ENCODE measurements around the gene PAEP. TPM values are rescaled to one million over a fixed set of nuclear protein-coding genes. Genes with fewer than 3 reads are reported as not detected.
"Not testable (repeated sequence)": the region's sequence is repeated elsewhere in the genome, so short reads cannot be mapped to it uniquely, and the experiment has no call there.

The PAEP gene
- not detected for total RNA-seq

DNA sequence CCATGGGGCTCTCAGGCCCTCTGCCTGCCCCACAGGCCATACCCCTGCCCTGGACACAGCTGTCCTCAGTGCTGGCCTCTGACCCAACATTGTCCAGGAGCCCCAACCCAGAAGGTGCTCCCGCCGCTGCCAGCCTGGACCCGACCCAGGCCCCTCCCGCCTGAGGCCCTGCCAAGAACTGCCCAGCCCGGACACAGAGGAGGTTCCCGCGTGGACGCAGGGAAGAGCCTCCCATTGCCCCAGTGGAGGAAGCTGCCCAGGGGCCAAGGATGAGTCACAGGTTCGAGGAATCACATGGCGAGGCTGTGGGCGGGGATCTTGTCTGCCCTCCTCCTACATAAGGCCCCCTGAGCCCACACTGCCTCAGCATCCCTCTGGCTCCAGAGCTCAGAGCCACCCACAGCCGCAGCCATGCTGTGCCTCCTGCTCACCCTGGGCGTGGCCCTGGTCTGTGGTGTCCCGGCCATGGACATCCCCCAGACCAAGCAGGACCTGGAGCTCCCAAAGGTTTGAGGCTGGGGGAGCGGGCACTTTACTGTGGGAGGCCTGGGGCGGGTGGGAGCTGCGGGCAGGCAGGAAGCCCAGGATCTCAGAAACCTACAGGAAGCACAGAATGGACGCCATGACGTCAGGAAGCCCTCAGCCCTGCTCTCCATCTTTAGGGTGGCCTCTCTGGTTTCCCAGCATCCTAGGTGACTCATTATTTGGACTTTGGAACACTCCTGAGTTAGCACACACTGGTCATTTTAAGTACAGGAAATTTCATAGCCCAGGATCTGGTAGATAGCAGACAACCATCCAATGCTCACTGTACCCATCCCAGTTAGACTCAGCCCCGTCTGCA is at the start of gene PAEP:
Gene PAEP, plus strand, starts transcription at position 366 of the 844 bp plus-strand sequence.
- Mint-ChIP-seq H3K36me3 (no peaks in the 10 kb centered on the region), H3K27ac (no peak within 1 kb of the TSS), H3K9me3 (no peaks in the 10 kb centered on the region)
- DNase-seq (ENCODE audit: low spot score in 2 of 2) (no peak), ATAC-seq (no peak)

- ATAC-seq: no peak
- Mint-ChIP-seq H3K27ac (no peak overlapping the region), H3K36me3 (peaks cover 11 to 19% of the 10 kb centered on the region in 2 donors), H3K9me3 (peaks cover 17% of the 10 kb centered on the region in 2 donors)
- DNase-seq (ENCODE audit: low spot score in 2 of 2): no peak
Measured at GRCh38 chr9:135512241-135512603, 49.3 kb upstream of the PAEP start.

DNA sequence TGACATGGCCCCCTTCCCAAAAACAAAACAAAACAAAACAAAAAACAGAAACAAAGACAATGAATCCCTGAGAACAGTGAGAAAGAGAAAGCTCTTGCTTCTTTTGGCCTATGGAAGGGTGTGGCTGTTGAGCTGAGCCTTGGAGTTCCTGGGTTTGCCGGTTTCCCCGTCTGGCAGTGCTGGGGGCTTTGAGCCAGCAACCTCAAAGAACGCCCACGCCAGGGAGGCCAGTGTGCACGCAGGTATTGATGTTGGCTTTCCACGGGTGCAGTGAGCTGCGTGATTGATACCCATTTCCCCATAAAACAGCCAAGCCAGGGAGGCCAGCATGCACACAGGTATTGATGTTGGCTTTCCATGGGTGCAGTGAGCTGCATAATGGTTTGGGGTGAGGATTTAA is 48.7 kb upstream of the PAEP start:
- Mint-ChIP-seq H3K9me3 (peaks cover 15 to 16% of the 10 kb centered on the region in 2 donors), H3K27ac (no peak overlapping the region), H3K36me3 (peaks cover 11 to 16% of the 10 kb centered on the region in 2 donors)
- DNase-seq (ENCODE audit: low spot score in 2 of 2) (no peak), ATAC-seq (no peak)

GRCh38 chr9:135513351-135513846 is 48.2 kb upstream of the PAEP start:
- H3K36me3 Mint-ChIP-seq: peaks cover 11% of the 10 kb centered on the region in 2 donors
- peaks cover 10 to 11% of the 10 kb centered on the region in 2 donors for H3K9me3 Mint-ChIP-seq
- no peak overlapping the region for H3K27ac Mint-ChIP-seq
- no peak for ATAC-seq
- DNase-seq (ENCODE audit: low spot score in 2 of 2): peak in 1 of 2 donors; percentile 50

GRCh38 chr9:135513906-135514305 is 47.6 kb upstream of the PAEP start:
- H3K36me3 Mint-ChIP-seq, H3K9me3 Mint-ChIP-seq: not testable (repeated sequence)

DNA sequence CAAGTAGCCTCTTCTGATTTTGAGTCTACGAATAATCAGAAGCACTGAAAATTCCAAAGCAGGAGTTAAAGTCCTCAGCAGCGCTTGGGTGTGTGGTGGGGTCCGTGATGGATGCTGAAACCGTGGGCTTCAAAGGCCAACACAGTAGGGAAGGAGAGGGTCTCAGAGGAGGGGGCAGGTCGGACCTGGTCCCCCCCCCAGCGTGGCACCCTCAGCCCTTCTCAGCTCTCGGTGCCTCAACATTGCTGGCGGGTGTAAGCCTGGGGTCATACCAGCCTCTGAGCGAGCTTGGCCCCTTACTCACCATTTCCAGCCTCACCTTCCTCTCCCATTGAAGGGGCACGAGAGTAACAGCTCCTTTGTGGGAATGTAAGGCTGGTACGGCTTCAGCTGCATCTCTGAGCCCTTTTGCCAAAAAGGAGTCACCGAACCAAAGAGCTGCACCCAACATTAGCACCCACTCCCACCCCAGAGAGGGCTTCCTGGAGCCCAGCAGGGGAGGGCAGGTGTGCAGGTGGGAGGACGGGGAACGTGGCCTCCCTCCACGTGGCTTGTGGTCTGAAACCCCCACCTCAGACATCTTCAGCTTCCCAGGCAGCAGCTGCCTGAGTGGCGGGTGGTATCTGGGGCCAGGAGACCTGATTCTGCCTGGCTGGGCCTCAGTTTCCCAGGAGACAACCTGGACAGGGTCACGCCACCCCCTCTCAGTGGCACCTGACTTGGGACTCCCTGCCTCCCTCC is 47.0 kb upstream of the PAEP start:
- Mint-ChIP-seq H3K9me3 (peaks cover under 1 to 1% of the 10 kb centered on the region in 2 donors), H3K27ac (no peak overlapping the region), H3K36me3 (peaks cover 0 to 1% of the 10 kb centered on the region in 2 donors)
- DNase-seq (ENCODE audit: low spot score in 2 of 2) (peak in 1 of 2 donors; percentile 50), ATAC-seq (no peak)

More at GRCh38 chr9:135513906-135514305, 47.6 kb upstream of the PAEP start:
- not testable (repeated sequence) for ATAC-seq; H3K27ac Mint-ChIP-seq; DNase-seq (ENCODE audit: low spot score in 2 of 2)

DNA sequence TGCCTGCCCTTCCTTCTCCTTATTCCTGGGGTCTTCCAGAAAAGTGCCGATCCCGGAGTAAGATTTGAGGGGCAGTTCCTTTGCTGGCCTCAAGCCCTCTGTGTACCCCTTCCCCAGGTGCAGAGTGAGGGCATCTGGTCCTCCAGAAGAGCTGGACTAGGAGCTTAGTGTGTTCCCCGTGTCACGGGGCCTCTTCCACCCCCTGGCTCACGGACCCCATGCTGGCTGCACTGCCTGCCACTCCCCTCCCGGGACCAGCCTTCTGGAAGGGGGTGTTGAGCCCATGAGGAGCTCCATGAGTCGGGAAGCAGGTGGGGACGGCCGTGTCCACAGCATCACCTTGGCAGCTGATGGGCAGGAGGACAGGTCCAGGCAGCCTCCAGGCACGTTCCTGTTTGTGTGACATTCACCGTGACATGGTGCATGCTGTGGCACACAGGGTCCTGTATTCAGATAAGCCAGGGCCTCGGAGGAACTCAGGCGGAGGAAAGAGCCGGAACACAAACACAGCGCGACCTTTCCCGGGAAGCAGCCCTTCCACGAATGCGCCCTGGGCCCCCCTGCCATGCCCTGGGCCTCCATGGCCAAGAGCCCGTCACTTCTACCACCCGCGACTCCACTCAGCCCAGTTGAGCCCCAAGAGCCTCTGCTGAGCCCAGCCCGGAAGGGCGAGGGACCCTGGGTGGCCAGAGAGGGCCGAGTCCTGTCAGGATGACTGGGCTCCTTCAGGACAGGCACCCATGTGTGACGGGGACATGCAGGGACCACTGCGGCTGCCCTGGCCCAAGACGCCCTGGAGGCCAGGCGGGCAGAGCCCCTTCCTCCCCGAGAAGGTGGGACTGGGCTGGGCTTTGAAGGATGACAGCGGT is 46.2 kb upstream of the PAEP start:
- ATAC-seq (no peak), DNase-seq (ENCODE audit: low spot score in 2 of 2) (no peak)
- Mint-ChIP-seq H3K36me3 (no peaks in the 10 kb centered on the region), H3K9me3 (no peaks in the 10 kb centered on the region), H3K27ac (peak overlapping the region in 1 of 2 donors; percentile 56)

- Mint-ChIP-seq H3K36me3 (no peaks in the 10 kb centered on the region), H3K9me3 (no peaks in the 10 kb centered on the region), H3K27ac (peak overlapping the region in 1 of 2 donors; percentile 56)
- ATAC-seq (peak; percentile 46 to 64), DNase-seq (ENCODE audit: low spot score in 2 of 2) (no peak)
Measured at GRCh38 chr9:135516132-135516860, 45.3 kb upstream of the PAEP start.

- Mint-ChIP-seq H3K36me3 (no peaks in the 10 kb centered on the region), H3K9me3 (no peaks in the 10 kb centered on the region), H3K27ac (no peak overlapping the region)
- ATAC-seq: no peak
- no peak for DNase-seq (ENCODE audit: low spot score in 2 of 2)
Measured at GRCh38 chr9:135517407-135517822, 44.1 kb upstream of the PAEP start.

GRCh38 chr9:135519179-135519971 is 42.2 kb upstream of the PAEP start:
- Mint-ChIP-seq H3K36me3 (no peaks in the 10 kb centered on the region), H3K27ac (no peak overlapping the region)

GRCh38 chr9:135520916-135521607 is 40.5 kb upstream of the PAEP start, which contains the start of gene LCN1:
TSS of gene LCN1 (plus strand) at chr9:135521440. CDS start at chr9:135521498, 58 bp downstream.
- ATAC-seq (no peak), DNase-seq (ENCODE audit: low spot score in 2 of 2) (no peak)
- Mint-ChIP-seq H3K9me3 (no peaks in the 10 kb centered on the region), H3K27ac (no peak within 1 kb of the TSS), H3K36me3 (no peaks in the 10 kb centered on the region)

More at GRCh38 chr9:135519179-135519971, 42.2 kb upstream of the PAEP start:
- ATAC-seq (no peak), DNase-seq (ENCODE audit: low spot score in 2 of 2) (no peak)
- H3K9me3 Mint-ChIP-seq: no peaks in the 10 kb centered on the region

DNA sequence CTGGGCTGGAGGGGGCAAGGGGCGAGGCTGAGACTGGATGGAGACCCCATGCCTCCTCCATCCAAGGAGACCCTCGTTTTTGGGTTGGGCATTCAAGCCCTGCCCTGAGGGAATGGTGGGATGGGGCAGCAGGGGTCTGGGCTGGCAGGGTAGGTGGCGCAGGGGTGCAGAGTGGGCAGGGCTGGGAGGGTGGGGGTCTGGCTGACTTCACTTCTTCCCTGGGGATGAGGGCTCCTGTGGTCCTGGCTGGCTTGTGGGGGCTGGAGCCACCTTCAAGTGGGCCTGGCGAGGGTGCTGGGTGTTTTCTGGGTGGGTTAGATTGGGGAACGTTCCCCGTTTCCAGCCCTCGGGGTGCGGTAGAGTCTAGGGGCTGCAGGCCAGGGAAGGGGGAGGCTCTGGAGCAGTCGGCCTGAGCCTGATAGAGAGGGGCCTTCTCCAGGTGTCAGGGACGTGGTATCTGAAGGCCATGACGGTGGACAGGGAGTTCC is 39.9 kb upstream of the PAEP start:
- ATAC-seq (no peak), DNase-seq (ENCODE audit: low spot score in 2 of 2) (no peak)
- Mint-ChIP-seq H3K9me3 (no peaks in the 10 kb centered on the region), H3K36me3 (no peaks in the 10 kb centered on the region), H3K27ac (no peak overlapping the region)

- no peak for ATAC-seq
- no peak overlapping the region for H3K27ac Mint-ChIP-seq
Measured at GRCh38 chr9:135522137-135522877, 39.2 kb upstream of the PAEP start.

DNA sequence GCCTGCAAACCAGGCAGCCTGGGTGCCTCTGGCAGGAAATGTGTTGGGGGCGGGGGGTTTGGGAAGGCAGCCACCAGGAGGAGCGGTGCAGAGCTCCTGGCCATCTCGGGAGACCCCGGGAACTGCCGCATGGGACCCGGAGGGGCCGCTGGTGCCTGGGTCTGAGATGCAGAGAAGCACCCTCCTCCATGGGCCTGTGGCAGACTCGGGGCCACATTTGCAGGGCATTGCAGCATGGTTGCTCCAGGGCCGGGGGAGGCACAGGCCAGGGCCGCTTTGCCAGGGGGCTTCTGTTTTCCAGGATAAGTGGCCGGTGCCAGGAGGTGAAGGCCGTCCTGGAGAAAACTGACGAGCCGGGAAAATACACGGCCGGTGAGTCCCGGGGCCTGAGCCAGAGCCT is 38.6 kb upstream of the PAEP start:
- Mint-ChIP-seq H3K36me3 (no peaks in the 10 kb centered on the region), H3K27ac (no peak overlapping the region), H3K9me3 (no peaks in the 10 kb centered on the region)
- DNase-seq (ENCODE audit: low spot score in 2 of 2) (no peak), ATAC-seq (no peak)

More at GRCh38 chr9:135522137-135522877, 39.2 kb upstream of the PAEP start:
- no peak for DNase-seq (ENCODE audit: low spot score in 2 of 2)
- no peaks in the 10 kb centered on the region for H3K36me3 Mint-ChIP-seq
- H3K9me3 Mint-ChIP-seq: no peaks in the 10 kb centered on the region

Measured in activated naive CD4-positive, alpha-beta T cell treated with anti-CD3 and anti-CD28 coated beads, Interleukin-2, amount 50 U/mL, for 72 hours (primary cell).